HL-60 (cell line): ENCODE measurements around the gene TEX52.

Experiments used
- REST ChIP-seq: IDR thresholded peaks from 2 replicates; pipeline ENCODE4 v1.6.1; 2012; ENCODE audit warnings: low read depth; ENCODE audit not compliant: insufficient replicate concordance
- TF ChIP-seq, protein P1 (sequence below): IDR thresholded peaks from one replicate; pipeline ENCODE4 v1.5.1; 2011; ENCODE audit warnings: low read length, control low read depth, inconsistent platforms; ENCODE audit not compliant: insufficient read depth

- TF ChIP-seq, protein P1, sequence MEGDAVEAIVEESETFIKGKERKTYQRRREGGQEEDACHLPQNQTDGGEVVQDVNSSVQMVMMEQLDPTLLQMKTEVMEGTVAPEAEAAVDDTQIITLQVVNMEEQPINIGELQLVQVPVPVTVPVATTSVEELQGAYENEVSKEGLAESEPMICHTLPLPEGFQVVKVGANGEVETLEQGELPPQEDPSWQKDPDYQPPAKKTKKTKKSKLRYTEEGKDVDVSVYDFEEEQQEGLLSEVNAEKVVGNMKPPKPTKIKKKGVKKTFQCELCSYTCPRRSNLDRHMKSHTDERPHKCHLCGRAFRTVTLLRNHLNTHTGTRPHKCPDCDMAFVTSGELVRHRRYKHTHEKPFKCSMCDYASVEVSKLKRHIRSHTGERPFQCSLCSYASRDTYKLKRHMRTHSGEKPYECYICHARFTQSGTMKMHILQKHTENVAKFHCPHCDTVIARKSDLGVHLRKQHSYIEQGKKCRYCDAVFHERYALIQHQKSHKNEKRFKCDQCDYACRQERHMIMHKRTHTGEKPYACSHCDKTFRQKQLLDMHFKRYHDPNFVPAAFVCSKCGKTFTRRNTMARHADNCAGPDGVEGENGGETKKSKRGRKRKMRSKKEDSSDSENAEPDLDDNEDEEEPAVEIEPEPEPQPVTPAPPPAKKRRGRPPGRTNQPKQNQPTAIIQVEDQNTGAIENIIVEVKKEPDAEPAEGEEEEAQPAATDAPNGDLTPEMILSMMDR: no peak
- no peak for TF ChIP-seq REST
Observed at GRCh38 chr12:2844786-2845185, 12.1 kb downstream of the TEX52 start.
